Trophoblast cell (in vitro differentiated cells and primary cell): Measurements from ENCODE around the gene SUN2. TPM values are rescaled to one million over a fixed set of nuclear protein-coding genes. Genes with fewer than 3 reads are reported as not detected.
"Not testable (repeated sequence)": the region's sequence is repeated elsewhere in the genome, so short reads cannot be mapped to it uniquely, and the experiment has no call there.

Source experiments
- DNase-seq, 2 donors: peaks; one replicate each; pipeline ENCODE4 v3.0.0-alpha.2; 2016
- H2AFZ ChIP-seq: 2 replicates; pipeline ENCODE4 v1.6.1; 2013; ENCODE audit warnings: low read length, moderate library complexity, mild to moderate bottlenecking; ENCODE audit not compliant: insufficient read depth, poor library complexity
- H2AK5ac ChIP-seq: 2 replicates; pipeline ENCODE4 v1.6.1; 2013; ENCODE audit warnings: mild to moderate bottlenecking, low read length
- H2BK120ac ChIP-seq: 2 replicates; pipeline ENCODE4 v1.6.1; 2013; ENCODE audit warnings: low read length, mild to moderate bottlenecking, moderate library complexity; ENCODE audit not compliant: insufficient read depth, poor library complexity
- H2BK12ac ChIP-seq: 2 replicates; pipeline ENCODE4 v1.6.1; 2013; ENCODE audit warnings: mild to moderate bottlenecking, low read length, moderate library complexity
- H2BK5ac ChIP-seq: 2 replicates; pipeline ENCODE4 v1.6.1; 2013; ENCODE audit warnings: low read length, low read depth, moderate library complexity, mild to moderate bottlenecking; ENCODE audit not compliant: poor library complexity
- H3K14ac ChIP-seq: 2 replicates; pipeline ENCODE4 v1.6.1; 2013; ENCODE audit warnings: mild to moderate bottlenecking, low read length
- H3K18ac ChIP-seq: 2 replicates; pipeline ENCODE4 v1.6.1; 2013; ENCODE audit warnings: mild to moderate bottlenecking, low read length
- H3K23ac ChIP-seq: 2 replicates; pipeline ENCODE4 v1.6.1; 2013; ENCODE audit warnings: low read length
- H3K27ac ChIP-seq: 2 replicates; pipeline ENCODE4 v1.5.1; 2013; ENCODE audit warnings: low read depth, mild to moderate bottlenecking, inconsistent platforms, low read length, moderate library complexity
- H3K27me3 ChIP-seq: 2 replicates; pipeline ENCODE4 v1.6.1; 2013; ENCODE audit warnings: inconsistent platforms, mild to moderate bottlenecking, low read length, moderate library complexity; ENCODE audit not compliant: insufficient read depth
- H3K36me3 ChIP-seq, 2 experiments: 1 replicate in 1 of 2; 2 replicates in 1 of 2; pipeline ENCODE4 v1.6.1; 2013; ENCODE audit warnings: low read length in 2 of 2, mild to moderate bottlenecking in 2 of 2, moderate library complexity in 1 of 2; ENCODE audit not compliant: insufficient read depth in 2 of 2, control insufficient read depth in 1 of 2
- H3K4ac ChIP-seq: 2 replicates; pipeline ENCODE4 v1.6.1; 2013; ENCODE audit warnings: low read depth, mild to moderate bottlenecking, low read length, moderate library complexity
- H3K4me1 ChIP-seq, 2 experiments: 1 replicate in 1 of 2; 2 replicates in 1 of 2; pipeline ENCODE4 v1.6.1; 2013; ENCODE audit warnings: low read length in 2 of 2, mild to moderate bottlenecking in 2 of 2, moderate library complexity in 1 of 2; ENCODE audit not compliant: insufficient read depth in 2 of 2, control insufficient read depth in 1 of 2
- H3K4me2 ChIP-seq: 2 replicates; pipeline ENCODE4 v1.6.1; 2013; ENCODE audit warnings: inconsistent platforms, mild to moderate bottlenecking, low read length, moderate library complexity
- H3K4me3 ChIP-seq: 2 replicates; pipeline ENCODE4 v1.5.1; 2013; ENCODE audit warnings: mild to moderate bottlenecking, low read depth, low read length, inconsistent platforms
- H3K79me1 ChIP-seq: one replicate; pipeline ENCODE4 v1.6.1; 2013; ENCODE audit warnings: low read length
- H3K79me2 ChIP-seq: 2 replicates; pipeline ENCODE4 v1.6.1; 2013; ENCODE audit warnings: low read length, mild to moderate bottlenecking; ENCODE audit not compliant: control insufficient read depth, insufficient read depth, poor library complexity
- H3K9ac ChIP-seq: 2 replicates; pipeline ENCODE4 v1.6.1; 2013; ENCODE audit warnings: mild to moderate bottlenecking, low read length
- H3K9me3 ChIP-seq: 2 replicates; pipeline ENCODE4 v1.6.1; 2013; ENCODE audit warnings: low read depth, mild to moderate bottlenecking, control low read depth, inconsistent platforms, low read length; ENCODE audit not compliant: insufficient read depth
- H4K12ac ChIP-seq: 2 replicates; pipeline ENCODE4 v1.6.1; 2013; ENCODE audit warnings: low read depth, mild to moderate bottlenecking, low read length, moderate library complexity
- H4K8ac ChIP-seq: 2 replicates; pipeline ENCODE4 v1.6.1; 2013; ENCODE audit warnings: low read depth, mild to moderate bottlenecking, low read length, moderate library complexity
- H4K91ac ChIP-seq: one replicate; pipeline ENCODE4 v1.6.1; 2013; ENCODE audit warnings: low read depth, mild to moderate bottlenecking, low read length, moderate library complexity
- WGBS: extraction: QIAGEN DNeasy Blood & Tissue Kit; methylation state at CpG from one replicate; pipeline ENCODE4 v1.1.7; 2013; ENCODE audit warnings: missing lambda C conversion rate; ENCODE audit not compliant: insufficient read length, insufficient coverage; ENCODE audit errors: extremely low coverage; 5-methylcytosine and 5-hydroxymethylcytosine counted together
- polyA plus RNA-seq: library from polyadenylated mRNA; stranded (reverse); fragments of 200-250 nt; gene quantifications from 2 replicates; pipeline ENCODE4 v1.2.3, GENCODE V29; 2013

SUN2 gene, protein sequence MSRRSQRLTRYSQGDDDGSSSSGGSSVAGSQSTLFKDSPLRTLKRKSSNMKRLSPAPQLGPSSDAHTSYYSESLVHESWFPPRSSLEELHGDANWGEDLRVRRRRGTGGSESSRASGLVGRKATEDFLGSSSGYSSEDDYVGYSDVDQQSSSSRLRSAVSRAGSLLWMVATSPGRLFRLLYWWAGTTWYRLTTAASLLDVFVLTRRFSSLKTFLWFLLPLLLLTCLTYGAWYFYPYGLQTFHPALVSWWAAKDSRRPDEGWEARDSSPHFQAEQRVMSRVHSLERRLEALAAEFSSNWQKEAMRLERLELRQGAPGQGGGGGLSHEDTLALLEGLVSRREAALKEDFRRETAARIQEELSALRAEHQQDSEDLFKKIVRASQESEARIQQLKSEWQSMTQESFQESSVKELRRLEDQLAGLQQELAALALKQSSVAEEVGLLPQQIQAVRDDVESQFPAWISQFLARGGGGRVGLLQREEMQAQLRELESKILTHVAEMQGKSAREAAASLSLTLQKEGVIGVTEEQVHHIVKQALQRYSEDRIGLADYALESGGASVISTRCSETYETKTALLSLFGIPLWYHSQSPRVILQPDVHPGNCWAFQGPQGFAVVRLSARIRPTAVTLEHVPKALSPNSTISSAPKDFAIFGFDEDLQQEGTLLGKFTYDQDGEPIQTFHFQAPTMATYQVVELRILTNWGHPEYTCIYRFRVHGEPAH
- 40.8 and 42.4 TPM in 2 replicates for polyA plus RNA-seq

DNA sequence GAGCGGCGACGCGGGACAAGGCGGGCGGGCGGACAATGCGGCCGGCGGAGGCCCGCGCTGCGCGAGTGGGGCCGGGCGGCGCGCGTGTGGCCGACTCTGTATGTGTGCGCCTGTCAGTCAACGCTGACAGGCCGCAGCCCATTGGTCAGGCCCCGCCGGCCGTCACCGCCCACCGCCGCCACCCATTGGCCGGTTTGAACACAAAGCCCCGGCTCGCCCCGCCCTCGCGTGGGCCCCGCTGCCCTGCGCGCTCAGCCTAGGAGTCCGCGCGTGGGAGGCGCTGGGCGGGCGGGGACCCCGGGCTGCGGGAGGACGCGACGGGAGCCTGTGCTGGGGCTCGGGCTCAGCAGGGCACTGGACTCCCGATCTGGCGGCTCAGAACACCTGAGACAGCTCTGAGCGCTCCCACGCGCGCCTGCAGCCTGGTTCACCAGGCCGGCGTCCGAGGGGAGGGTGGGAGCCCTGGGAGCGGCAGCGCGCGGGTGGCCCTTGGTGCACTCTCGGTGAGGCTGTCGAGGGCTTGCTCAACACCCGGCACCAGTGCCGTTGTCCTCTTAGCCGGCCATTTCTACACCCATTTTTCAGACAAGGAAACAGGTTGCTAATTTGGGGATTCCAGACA is at the start of gene SUN2:
SUN2 (minus strand) TSS at position 88 of the 622 bp plus-strand sequence. CDS start 3,370 bp downstream, outside the sequence.
- Histone ChIP-seq H3K27ac (peak within 1 kb of the TSS; percentile 90), H3K36me3 (peaks cover 19 to 20% of the 10 kb centered on the region in 2 experiments), H2AK5ac (peak within 1 kb of the TSS; percentile 94), H2BK12ac (peak within 1 kb of the TSS; percentile 63), H3K4me3 (peak within 1 kb of the TSS; percentile 84), H3K23ac (no peak within 1 kb of the TSS), H3K4ac (peak within 1 kb of the TSS; percentile 94), H3K4me1 (peaks cover 16 to 23% of the 10 kb centered on the region in 2 experiments), H3K27me3 (no peaks in the 10 kb centered on the region), H3K18ac (peak within 1 kb of the TSS; percentile 99), H3K9ac (peak within 1 kb of the TSS; percentile 89), H4K91ac (peak within 1 kb of the TSS; percentile 97), H3K79me2 (peaks cover 9% of the 10 kb centered on the region), H2BK120ac (peak within 1 kb of the TSS; percentile 91), H4K12ac (peak within 1 kb of the TSS; percentile 98), H3K14ac (peak within 1 kb of the TSS; percentile 98), H3K4me2 (peak within 1 kb of the TSS; percentile 96), H3K79me1 (peaks cover 14% of the 10 kb centered on the region), H2BK5ac (peak within 1 kb of the TSS; percentile 85), H3K9me3 (no peaks in the 10 kb centered on the region), H4K8ac (peak within 1 kb of the TSS; percentile 95), H2AFZ (peak within 1 kb of the TSS; percentile 97)
- DNase-seq, result peak; percentile 78 to 86
- WGBS, result no CpG with 5 or more reads among the region's 68 CpGs

DNA sequence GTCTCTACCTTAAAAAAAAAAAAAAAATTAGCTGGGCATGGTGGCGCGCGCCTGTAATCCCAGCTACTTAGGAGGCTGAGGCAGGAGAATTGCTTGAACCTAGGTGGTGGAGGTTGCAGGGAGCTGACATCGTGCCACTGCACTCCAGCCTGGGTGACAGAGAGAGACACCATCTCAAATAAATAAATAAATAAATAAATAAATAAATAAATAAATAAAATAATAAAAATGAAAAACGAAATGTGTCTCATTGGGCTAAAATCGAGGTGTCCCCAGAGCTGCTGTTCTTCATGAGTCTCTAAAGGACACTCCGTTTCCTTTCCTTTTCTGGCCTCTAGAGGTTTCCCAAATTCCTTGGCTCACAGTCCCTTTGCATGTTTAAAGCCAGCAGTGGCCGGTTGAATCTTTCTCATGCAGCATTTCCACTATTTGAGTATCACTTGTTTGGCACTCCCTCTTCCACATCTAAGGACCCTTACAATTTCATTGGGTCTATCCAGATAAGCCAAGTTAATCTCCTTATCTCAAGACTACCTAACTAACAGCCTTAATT is 49.3 kb upstream of the SUN2 start:
- not testable (repeated sequence) for H2AFZ ChIP-seq, H2BK5ac ChIP-seq, H3K23ac ChIP-seq, H3K79me1 ChIP-seq, H3K14ac ChIP-seq, H2BK12ac ChIP-seq, H4K12ac ChIP-seq, H3K79me2 ChIP-seq, H4K8ac ChIP-seq, H3K18ac ChIP-seq, DNase-seq, H3K4me1 ChIP-seq, H3K27ac ChIP-seq, H3K4ac ChIP-seq, H3K4me3 ChIP-seq, H3K4me2 ChIP-seq, H3K36me3 ChIP-seq, H3K9me3 ChIP-seq, H3K9ac ChIP-seq, H4K91ac ChIP-seq, H2BK120ac ChIP-seq, H2AK5ac ChIP-seq, H3K27me3 ChIP-seq
- no CpG with 5 or more reads among the region's 8 CpGs for WGBS

DNA sequence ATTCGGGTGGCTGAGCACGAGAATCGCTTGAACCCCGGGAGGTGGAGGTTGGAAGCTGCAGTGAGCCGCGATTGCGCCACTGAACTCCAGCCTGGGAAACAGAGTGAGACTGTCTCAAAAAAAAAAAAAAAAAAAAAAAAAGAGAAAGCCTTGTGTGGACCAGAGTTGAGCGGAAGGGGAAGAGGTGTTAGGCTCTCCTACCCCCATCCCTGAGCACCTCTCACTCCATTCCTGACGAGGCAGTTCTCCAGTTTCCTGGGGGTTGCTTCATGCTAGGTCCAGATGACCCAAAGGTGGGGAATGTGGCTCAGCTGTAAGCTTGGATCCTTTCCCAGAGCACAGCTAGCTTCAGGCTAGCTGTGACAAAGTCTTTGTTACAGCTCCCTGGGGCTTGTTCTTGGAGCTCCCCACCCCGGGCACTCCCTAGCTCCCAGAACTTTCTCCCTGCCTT is 46.9 kb upstream of the SUN2 start:
- Histone ChIP-seq H3K27ac (no peak overlapping the region), H2AFZ (no peak overlapping the region), H3K23ac (no peak overlapping the region), H4K12ac (no peak overlapping the region), H2BK5ac (no peak overlapping the region), H3K79me2 (no peaks in the 10 kb centered on the region), H3K9ac (no peak overlapping the region), H2BK12ac (no peak overlapping the region), H4K8ac (no peak overlapping the region), H2BK120ac (no peak overlapping the region), H3K36me3 (no peaks in the 10 kb centered on the region), H2AK5ac (no peak overlapping the region), H3K4me1 (peaks cover 0 to 2% of the 10 kb centered on the region in 2 experiments), H3K18ac (no peak overlapping the region), H4K91ac (no peak overlapping the region), H3K4me3 (no peak overlapping the region), H3K4ac (no peak overlapping the region), H3K14ac (no peak overlapping the region), H3K4me2 (no peak overlapping the region), H3K9me3 (no peaks in the 10 kb centered on the region), H3K79me1 (no peaks in the 10 kb centered on the region), H3K27me3 (no peaks in the 10 kb centered on the region)
- peak; percentile 97 to 98 for DNase-seq
- no CpG with 5 or more reads among the region's 10 CpGs for WGBS
